IMR-90 (cell line): ENCODE data around the gene HTT. TPM values are rescaled to one million over a fixed set of nuclear protein-coding genes. Genes with fewer than 3 reads are reported as not detected.
"Not testable (repeated sequence)": the region's sequence is repeated elsewhere in the genome, so short reads cannot be mapped to it uniquely, and the experiment has no call there.

Source experiments
- ATAC-seq: fragments of 200-7000 bp; cut with Tn5 transposase; 2 replicates; pipeline ENCODE4 v1.9.1; 2020; ENCODE audit warnings: low read depth, mild to moderate bottlenecking, moderate library complexity
- BruUV-seq: library from RNA; stranded (reverse); fragments of 400-500 nt; replicated peaks from 2 replicates; lab custom pipeline; 2021; lab: Mats Ljungman, UMichigan
- CTCF ChIA-PET: fragments of 300-600 bp; formaldehyde crosslinking; extraction: SDS; loops from one replicate; lab custom pipeline; 2021; ENCODE audit warnings: antibody characterized with exemption; lab: Yijun Ruan, JAX
- POLR2A ChIA-PET: fragments of 300-600 bp; sonication (Branson Sonifier 250); formaldehyde crosslinking; loops from one replicate; lab custom pipeline; 2022; ENCODE audit warnings: antibody characterized with exemption; ENCODE audit not compliant: unreplicated experiment; lab: Charles Lee
- DNase-seq: peaks from one replicate; pipeline ENCODE4 v3.0.0; 2013
- H2AFZ ChIP-seq: replicated peaks from 2 replicates; pipeline ENCODE3; 2013; ENCODE audit warnings: low read length, mild to moderate bottlenecking; ENCODE audit not compliant: poor library complexity
- H2AK5ac ChIP-seq: 2 replicates; pipeline ENCODE4 v1.6.1; 2013; ENCODE audit warnings: low read depth, low read length, inconsistent platforms
- H2AK9ac ChIP-seq: replicated peaks from 2 replicates; pipeline ENCODE3; 2013; ENCODE audit warnings: mild to moderate bottlenecking, low read depth, low read length, moderate library complexity; ENCODE audit not compliant: poor library complexity
- H2BK120ac ChIP-seq: 2 replicates; pipeline ENCODE4 v1.6.1; 2013; ENCODE audit warnings: low read depth, low read length, inconsistent platforms
- H2BK15ac ChIP-seq: 3 replicates; pipeline ENCODE4 v1.6.1; 2013; ENCODE audit warnings: low read depth, low read length, inconsistent platforms
- H2BK20ac ChIP-seq: 2 replicates; pipeline ENCODE4 v1.6.1; 2013; ENCODE audit warnings: low read depth, mild to moderate bottlenecking, inconsistent platforms, low read length, moderate library complexity
- H2BK5ac ChIP-seq: 2 replicates; pipeline ENCODE4 v1.6.1; 2013; ENCODE audit warnings: mild to moderate bottlenecking, low read depth, low read length, inconsistent platforms; ENCODE audit not compliant: poor library complexity, severe bottlenecking
- H3K14ac ChIP-seq: replicated peaks from 2 replicates; pipeline ENCODE4 v1.6.1; 2013; ENCODE audit warnings: low read depth, low read length, inconsistent platforms
- H3K18ac ChIP-seq: 2 replicates; pipeline ENCODE4 v1.6.1; 2013; ENCODE audit warnings: low read depth, low read length, control low read depth
- H3K23ac ChIP-seq: 2 replicates; pipeline ENCODE4 v1.6.1; 2013; ENCODE audit warnings: low read depth, low read length, inconsistent platforms
- H3K27ac ChIP-seq: 2 replicates; pipeline ENCODE4 v1.5.1; 2013; ENCODE audit warnings: mild to moderate bottlenecking, control low read depth, low read length; ENCODE audit not compliant: insufficient read depth
- H3K27me3 ChIP-seq: 2 replicates; pipeline ENCODE4 v1.6.1; 2013; ENCODE audit warnings: low read length; ENCODE audit not compliant: control insufficient read depth, insufficient read depth
- H3K36me3 ChIP-seq: 2 replicates; pipeline ENCODE4 v1.6.1; 2013; ENCODE audit warnings: low read length, mixed read lengths; ENCODE audit not compliant: control insufficient read depth, insufficient read depth
- H3K4ac ChIP-seq: 2 replicates; pipeline ENCODE4 v1.6.1; 2013; ENCODE audit warnings: low read depth, low read length, inconsistent platforms
- H3K4me1 ChIP-seq: 2 replicates; pipeline ENCODE4 v1.6.1; 2013; ENCODE audit warnings: low read length, mixed read lengths; ENCODE audit not compliant: control insufficient read depth, insufficient read depth
- H3K4me2 ChIP-seq: 2 replicates; pipeline ENCODE4 v1.6.1; 2013; ENCODE audit warnings: low read depth, mild to moderate bottlenecking, control low read depth, low read length, moderate library complexity
- H3K4me3 ChIP-seq: 2 replicates; pipeline ENCODE4 v1.5.1; 2013; ENCODE audit warnings: low read depth, mild to moderate bottlenecking, control low read depth, low read length, moderate library complexity; ENCODE audit not compliant: insufficient read depth
- H3K56ac ChIP-seq: 2 replicates; pipeline ENCODE4 v1.6.1; 2013; ENCODE audit warnings: low read length, inconsistent platforms; ENCODE audit not compliant: insufficient read depth; ENCODE audit errors: extremely low read depth
- H3K79me1 ChIP-seq, 2 experiments: 2 replicates each; pipeline ENCODE4 v1.6.1; 2013; ENCODE audit warnings: low read length in 2 of 2, inconsistent platforms in 1 of 2, low read depth in 1 of 2
- H3K9ac ChIP-seq: 2 replicates; pipeline ENCODE4 v1.6.1; 2013; ENCODE audit warnings: low read depth, low read length, control low read depth
- H3K9me1 ChIP-seq: 2 replicates; pipeline ENCODE4 v1.6.1; 2013; ENCODE audit warnings: low read length, inconsistent platforms; ENCODE audit not compliant: insufficient read depth
- H3K9me3 ChIP-seq: 2 replicates; pipeline ENCODE4 v1.6.1; 2013; ENCODE audit warnings: low read length; ENCODE audit not compliant: control insufficient read depth, insufficient read depth
- H4K20me1 ChIP-seq: 2 replicates; pipeline ENCODE4 v1.6.1; 2013; ENCODE audit warnings: low read length, inconsistent platforms; ENCODE audit not compliant: insufficient read depth
- H4K5ac ChIP-seq: 2 replicates; pipeline ENCODE4 v1.6.1; 2013; ENCODE audit warnings: mild to moderate bottlenecking, low read depth, low read length, control low read depth
- H4K8ac ChIP-seq, 2 experiments: 2 replicates each; pipeline ENCODE4 v1.6.1; 2013; ENCODE audit warnings: low read depth in 2 of 2, low read length in 2 of 2, control low read depth in 1 of 2, inconsistent platforms in 1 of 2
- H4K91ac ChIP-seq: 2 replicates; pipeline ENCODE4 v1.6.1; 2013; ENCODE audit warnings: low read depth, low read length, inconsistent platforms; ENCODE audit not compliant: insufficient read depth
- WGBS, 2 experiments: methylation state at CpG; one replicate each; pipeline versions ENCODE4 v1.1.5 to v1.1.7; 2013; ENCODE audit warnings: missing lambda C conversion rate in 2 of 2; ENCODE audit not compliant: insufficient read length in 1 of 2; ENCODE audit errors: extremely low coverage in 2 of 2; 5-methylcytosine and 5-hydroxymethylcytosine counted together
- dilution Hi-C: fragments of 300-500 bp; cut with HindIII; formaldehyde crosslinking; loops from one replicate; pipeline ENCODE4 v1.14.3; 2018; ENCODE audit warnings: low sequenced_read_pairs; ENCODE audit not compliant: unreplicated experiment
- in situ Hi-C: fragments of 300-500 bp; cut with MboI; formaldehyde crosslinking; loops from 3 replicates; pipeline ENCODE4 v1.14.3; 2019; ENCODE audit warnings: low sequenced_read_pairs, inconsistent platforms, mixed read lengths
- intact Hi-C: fragments of 100-400 bp; cut with micrococcal nuclease; formaldehyde crosslinking; loops from 2 replicates; pipeline ENCODE4 v1.10.0; 2022
- polyA plus RNA-seq, 3 experiments: library from polyadenylated mRNA; depleted of rRNA; stranded (reverse); fragments of >200 nt; gene quantifications; 2 replicates each; pipeline ENCODE4 v1.2.3, GENCODE V29; 2012; ENCODE audit warnings: low replicate concordance in 1 of 3
- total RNA-seq: library from RNA; depleted of rRNA; stranded (reverse); fragments of >200 nt; gene quantifications from 2 replicates; pipeline ENCODE4 v1.2.3, GENCODE V29; 2012

Gene HTT
- total and polyA plus RNA-seq, 2 of the 4 experiments (the other 2 are of a cell fraction): 11.6 to 14.3 TPM

DNA sequence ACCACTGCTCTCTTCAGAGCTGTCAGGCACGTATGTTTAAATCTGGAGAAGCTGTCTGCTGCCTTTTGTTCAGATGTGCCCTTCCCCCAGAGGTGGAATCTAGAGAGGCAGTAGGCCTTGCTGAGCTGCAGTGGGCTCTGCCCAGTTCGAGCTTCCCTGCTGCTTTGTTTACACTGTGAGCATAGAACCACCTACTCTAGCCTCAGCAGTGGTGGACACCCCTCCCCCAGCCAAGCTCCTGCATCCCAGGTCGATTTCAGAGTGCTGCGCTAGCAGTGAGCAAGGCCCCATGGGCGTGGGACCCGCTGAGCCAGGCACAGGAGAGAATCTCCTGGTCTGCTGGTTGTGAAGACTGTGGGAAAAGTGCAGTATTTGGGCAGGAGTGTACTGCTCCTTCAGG is 92.0 kb downstream of the HTT start:
- H3K9ac ChIP-seq, H2BK5ac ChIP-seq, ATAC-seq, H3K4me3 ChIP-seq, H2AK5ac ChIP-seq, CTCF ChIA-PET, BruUV-seq, H3K4me1 ChIP-seq, H2BK120ac ChIP-seq, H3K18ac ChIP-seq, H2BK20ac ChIP-seq, H3K56ac ChIP-seq, H3K36me3 ChIP-seq, H4K91ac ChIP-seq, POLR2A ChIA-PET, intact Hi-C loops, dilution Hi-C loops, H2AFZ ChIP-seq, H4K20me1 ChIP-seq, H3K23ac ChIP-seq, H3K14ac ChIP-seq, in situ Hi-C loops, H4K5ac ChIP-seq, H2BK15ac ChIP-seq, H3K4me2 ChIP-seq, H3K27me3 ChIP-seq, H3K9me3 ChIP-seq, H3K9me1 ChIP-seq, DNase-seq, H3K4ac ChIP-seq, H2AK9ac ChIP-seq, H4K8ac ChIP-seq, H3K27ac ChIP-seq: not testable (repeated sequence)
- WGBS, 2 experiments: no CpG with 5 or more reads among the region's 6 CpGs
- H3K79me1 ChIP-seq: peaks cover 15 to 22% of the 10 kb centered on the region in 2 experiments
